ENCODE measurements around the gene ANKS4B.

ANKS4B gene

DNA sequence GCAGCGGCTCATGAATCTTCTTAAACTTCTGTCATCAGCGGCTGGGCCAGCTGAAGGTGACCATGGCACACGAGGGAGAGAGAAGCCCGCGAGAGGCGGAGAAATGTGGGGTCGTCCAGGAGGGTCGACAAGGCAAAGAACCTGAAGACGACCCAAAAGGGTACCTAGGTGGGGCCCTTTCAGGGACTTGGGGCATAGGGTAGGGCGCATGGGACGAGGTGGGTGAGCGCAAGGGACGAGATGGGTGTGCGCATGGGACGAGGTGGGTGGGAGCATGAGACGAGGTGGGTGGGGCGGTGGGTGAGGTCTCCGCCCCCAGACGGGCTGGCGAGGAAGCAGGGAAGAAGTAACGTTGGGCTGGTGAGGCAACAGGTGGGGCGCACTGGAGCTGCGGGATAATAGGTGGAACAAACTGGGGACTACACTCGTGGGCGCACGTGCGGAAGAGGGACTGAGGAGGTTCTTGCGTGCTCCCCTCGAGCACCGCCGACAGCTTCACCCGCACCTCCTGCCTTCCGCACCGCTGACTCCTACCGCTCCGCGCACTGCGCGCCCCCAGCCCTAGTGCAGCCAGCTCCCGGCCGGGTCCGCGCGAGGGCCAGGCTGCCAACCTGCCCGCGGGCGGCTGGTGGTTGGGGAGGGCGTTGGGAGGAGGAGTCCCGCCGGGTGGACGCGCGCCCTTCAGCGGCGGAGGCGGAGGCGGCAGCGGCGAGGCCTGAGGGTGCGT is 67.8 kb downstream of the ANKS4B start:
- DNase-seq: peak; percentile 69

DNA sequence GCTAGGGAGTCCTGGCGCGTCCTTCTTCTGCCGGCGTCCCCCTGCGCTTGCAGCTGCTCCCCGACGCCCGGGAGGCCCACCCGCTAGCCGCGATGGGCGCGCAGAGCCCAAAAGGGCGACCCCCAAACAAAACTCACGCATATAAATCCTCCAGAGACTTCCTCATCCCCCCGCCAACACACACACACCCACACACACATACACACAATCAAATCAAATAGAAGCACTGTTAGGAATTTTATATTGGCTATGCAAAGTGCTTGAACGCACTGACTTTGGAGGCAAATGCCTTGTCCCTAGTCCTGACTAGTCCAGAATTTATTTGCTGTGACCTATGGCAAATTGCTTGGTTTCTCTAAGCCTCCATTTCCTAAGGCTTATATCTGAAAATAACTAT is 68.4 kb downstream of the ANKS4B start:
- DNase-seq: no peak

DNA sequence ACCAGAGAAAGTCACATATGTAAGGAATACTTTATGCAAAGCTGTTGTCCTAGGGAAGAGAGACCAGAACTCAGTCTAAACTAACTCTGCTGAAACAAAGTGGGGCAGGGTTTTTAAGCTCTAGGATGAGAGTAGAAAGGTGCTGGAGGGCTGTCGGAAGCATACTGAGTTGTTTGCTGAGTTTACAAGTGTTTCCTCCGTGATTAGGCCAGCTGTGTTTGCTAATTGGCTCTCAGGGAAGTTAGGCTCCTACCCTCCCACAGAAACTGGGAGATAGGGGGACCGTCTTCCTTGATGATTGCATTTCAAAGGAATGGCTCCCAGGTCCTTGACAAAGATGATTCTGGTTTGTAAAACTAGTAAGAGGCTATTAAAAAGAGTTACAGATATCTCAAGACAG is 69.0 kb downstream of the ANKS4B start:
- DNase-seq: no peak

DNA sequence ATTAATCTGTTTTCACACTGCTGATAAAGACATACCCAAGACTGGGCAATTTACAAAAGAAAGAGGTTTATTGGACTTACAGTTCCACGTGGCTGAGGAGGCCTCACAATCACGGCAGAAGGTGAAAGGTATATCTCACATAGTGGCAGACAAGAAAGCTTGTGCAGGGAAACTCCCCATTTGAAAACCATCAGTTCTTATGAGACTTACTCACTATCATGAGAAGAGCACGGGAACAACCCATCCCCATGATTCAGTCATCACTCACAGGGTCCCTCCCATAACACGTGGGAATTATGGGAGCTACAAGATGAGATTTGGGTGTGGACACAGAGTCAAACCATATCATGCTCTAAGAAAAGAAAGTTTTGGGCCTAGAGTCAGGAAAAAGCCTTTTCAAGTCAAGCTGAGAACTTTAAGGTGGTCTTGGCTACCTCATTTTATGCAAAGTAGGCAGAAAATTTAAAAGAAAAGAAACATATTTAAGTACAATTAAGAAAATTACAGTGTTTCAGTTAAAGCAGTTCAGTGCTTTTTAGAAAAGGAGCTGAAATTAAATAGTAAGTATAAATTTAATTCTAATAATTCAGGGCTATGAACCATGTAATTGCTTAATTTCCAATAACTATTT is 69.5 kb downstream of the ANKS4B start:
- no peak for DNase-seq

All from activated CD4-positive, alpha-beta T cell treated with anti-CD3 and anti-CD28 coated beads, Interleukin-2, Interleukin-6, amounts not matched to agents 100 ng/mL and 50 ng/mL, durations not matched to agents 16 hours and 8 hours (primary cell).